ENCODE data around the gene PPARG.
"Not testable (repeated sequence)": the region's sequence is repeated elsewhere in the genome, so short reads cannot be mapped to it uniquely, and the experiment has no call there.

PPARG gene

GRCh38 chr3:12464181-12464580 is 175.3 kb downstream of the PPARG start:
- DNase-seq, result no peak

- DNase-seq, result no peak
Measured at GRCh38 chr3:12465151-12465835, 176.4 kb downstream of the PPARG start.

DNA sequence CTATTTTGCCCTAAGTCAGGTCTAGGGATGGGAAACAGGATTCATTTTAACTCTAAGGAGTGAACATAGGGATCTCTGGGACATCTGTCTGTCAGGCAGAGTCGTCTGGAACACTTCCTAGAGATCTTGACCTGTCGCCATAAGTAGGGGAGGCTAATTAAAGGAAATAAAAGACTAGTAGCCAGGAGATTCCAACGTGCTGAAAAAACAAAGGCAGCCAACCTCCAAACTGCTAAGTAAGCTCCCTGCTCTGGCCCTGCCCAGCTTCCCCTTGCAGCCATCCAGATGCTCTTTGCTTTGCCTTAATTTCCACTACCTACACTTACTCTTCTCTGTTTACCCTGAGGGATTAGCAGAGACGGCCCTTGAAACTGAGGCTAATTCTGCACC is 177.0 kb downstream of the PPARG start:
- no peak for DNase-seq

GRCh38 chr3:12467746-12468145 is 178.9 kb downstream of the PPARG start:
- no peak for DNase-seq

- DNase-seq, result no peak
Measured at GRCh38 chr3:12468276-12468675, 179.4 kb downstream of the PPARG start.

DNA sequence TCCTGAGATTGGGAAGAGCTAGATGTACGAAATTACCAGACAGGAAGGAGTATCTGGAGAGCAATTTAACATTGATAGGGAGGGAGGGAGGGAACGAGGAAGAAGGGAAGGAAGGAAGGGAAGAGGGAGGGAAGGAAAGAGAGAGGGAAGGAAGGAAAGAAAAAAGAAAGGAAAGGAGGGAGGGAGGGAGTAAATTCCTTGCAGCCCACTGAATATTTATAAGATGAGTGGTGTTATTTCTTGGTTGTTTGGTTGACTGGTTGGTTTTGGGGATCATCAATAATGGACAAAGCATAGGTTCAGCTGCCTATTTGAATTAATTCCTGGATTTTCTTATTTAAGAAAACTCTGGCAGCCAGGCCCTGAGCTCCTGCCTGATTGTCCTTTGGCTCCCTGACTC is 179.9 kb downstream of the PPARG start:
- DNase-seq, result no peak

- DNase-seq, result not testable (repeated sequence)
Measured at GRCh38 chr3:12469222-12469621, 180.4 kb downstream of the PPARG start.

DNA sequence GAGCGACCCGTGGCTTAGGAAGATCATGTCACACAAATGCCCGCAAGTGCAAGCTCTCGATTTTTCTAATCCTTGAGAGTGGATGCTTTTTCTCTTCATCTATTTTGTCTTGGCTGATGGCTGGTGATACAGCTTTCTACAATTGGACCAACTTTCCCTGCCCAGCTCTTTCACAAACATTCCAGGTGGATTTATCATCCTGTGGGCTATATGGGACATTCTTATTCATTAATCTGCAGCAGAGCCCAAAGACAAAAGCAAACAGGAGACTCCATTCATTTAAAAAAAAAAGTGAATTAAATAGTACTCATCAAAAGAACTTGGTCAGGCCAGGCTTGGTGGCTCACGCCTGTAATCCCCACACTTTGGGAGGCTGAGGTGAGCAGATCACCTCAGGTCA is 181.2 kb downstream of the PPARG start:
- peak; percentile 80 for DNase-seq

DNA sequence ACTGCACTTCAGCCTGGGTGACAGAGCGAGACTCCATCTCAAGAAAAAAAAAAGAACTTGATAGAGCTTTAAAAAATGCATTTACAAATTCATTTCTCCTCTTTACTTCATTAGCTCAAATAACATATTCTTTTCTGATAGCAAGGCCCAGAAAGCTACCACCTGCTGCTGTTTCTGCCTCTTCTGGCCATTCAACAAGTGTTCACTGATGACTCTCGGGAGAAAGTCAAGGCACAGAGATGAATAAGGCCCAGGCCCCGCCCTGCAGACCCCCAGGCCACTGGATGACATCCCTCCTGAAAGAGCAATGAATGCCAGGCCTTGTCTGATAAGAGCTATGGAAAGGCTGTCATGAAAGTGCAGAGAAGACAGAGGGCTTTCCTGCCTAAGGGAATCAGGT is 181.8 kb downstream of the PPARG start:
- no peak for DNase-seq

DNA sequence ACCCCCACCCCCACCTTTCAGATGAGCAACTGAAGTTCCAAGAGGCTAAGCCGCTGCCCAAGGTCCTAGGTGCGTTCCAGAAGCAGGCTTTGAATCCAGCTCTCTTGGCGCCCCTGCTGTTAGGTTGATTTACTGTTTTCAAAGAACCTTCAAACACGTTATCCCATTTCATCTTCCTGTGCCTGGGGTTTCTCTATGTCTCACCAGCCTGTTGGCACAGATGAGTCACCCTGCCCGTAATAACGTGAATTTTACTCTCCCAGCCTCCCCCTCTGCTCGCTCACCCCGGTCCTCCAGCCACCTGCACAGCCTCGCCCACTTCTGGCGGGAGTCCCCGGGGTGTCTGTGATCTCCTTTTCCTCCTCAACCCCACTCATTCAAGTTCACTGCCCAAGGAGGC is 182.4 kb downstream of the PPARG start:
- DNase-seq, result no peak

DNA sequence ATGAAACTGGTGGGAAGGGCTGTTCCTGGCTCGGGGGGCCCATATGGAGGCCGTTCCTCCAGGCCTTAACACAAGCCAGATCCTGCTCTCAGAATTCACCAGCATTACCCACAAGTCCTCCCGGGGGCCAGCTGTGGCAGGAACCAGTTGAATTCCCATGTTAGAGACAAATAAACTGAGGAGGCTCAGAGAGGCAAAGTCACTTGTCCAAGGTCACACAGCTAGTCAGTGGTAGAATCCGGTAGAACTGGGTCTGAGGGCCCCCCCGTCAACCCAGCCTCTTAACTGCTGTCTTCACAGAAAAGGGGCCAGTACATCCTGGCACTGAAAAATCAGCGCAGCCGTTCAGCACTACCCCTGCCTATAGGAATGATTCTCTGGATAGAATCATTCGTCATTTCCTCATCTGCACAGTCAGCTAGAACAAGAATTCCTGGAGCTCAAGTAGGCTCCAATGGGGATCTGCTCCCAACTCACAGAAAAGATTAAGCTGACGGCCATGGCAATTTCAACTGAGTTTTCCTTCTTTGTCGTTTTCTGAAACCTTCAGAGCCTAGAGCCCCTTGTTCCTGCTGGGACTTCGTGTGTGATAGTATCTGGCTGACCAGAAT is 183.2 kb downstream of the PPARG start:
- peak; percentile 32 for DNase-seq

- DNase-seq, result no peak
Measured at GRCh38 chr3:12472796-12473195, 183.9 kb downstream of the PPARG start.

GRCh38 chr3:12473511-12473910 is 184.6 kb downstream of the PPARG start:
- peak; percentile 57 for DNase-seq

DNA sequence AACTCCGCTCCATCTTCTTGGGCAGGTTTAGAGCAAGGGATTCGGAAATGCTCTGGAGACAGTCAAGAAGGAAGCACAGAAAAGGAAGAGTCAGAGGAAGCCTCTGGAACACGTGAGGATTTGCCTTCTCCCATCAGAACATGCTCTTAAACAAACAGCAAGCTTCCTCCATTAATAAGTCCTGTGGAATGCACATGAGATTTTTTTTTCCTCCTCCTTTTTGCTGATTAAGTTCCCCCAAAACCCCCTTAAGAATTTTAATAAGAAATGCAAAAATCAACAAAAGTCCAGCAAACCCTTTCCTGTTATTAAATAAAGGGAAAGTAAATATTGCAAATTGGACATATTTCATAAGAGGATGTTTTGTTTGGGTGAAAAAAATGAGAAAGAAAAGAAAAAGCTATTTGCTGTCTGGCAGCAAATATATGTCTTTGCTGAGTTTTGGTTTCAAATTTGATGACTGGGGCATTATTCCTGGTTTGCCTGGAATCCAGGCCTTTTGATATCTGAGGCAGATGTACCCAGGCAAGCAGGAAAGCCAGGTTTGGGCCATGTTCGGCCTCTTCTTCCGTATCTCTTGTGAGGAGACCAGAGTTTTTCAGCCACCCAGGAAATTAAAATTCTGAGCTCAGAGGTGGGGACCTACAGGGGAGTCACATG is 187.5 kb downstream of the PPARG start:
- DNase-seq, result peak; percentile 83

- DNase-seq, result no peak
Measured at GRCh38 chr3:12477256-12477655, 188.4 kb downstream of the PPARG start.

DNA sequence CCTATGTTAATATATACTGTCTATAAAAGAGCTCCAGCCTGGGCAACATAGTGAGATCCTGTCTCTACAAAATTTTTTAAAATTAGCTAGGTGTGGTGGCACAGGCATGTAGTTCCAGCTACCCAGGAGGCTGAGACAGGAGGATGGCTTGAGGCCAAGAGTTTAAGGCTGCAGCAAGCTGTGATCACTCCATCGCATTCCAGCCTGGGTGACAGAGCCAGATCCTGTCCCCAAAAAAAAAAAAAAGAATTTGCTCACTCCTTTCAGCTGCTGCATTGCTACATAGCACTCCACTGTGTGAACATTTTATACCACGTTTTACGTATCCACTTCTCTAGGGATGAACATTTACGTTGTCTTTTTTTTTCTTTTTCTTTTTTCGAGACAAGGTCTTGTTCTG is 189.5 kb downstream of the PPARG start:
- peak; percentile 52 for DNase-seq

DNA sequence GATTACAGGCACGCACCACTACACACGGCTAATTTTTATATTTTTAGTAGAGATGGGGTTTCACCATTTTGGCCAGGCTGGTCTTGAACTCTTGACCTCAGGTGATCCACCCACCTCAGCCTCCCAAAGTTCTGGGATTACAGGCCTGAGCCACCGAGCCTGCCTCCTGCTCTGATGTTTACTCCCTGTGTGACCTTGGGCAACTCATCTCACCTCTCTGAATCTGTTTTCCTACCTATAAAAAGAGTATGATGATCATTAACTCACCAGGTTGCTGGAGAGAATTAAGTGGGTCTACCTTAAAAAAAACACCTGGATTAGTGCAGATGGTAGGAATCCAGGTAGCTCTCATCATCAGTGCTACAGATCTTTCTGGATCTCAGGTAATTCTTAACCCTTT is 190.3 kb downstream of the PPARG start:
- DNase-seq, result not testable (repeated sequence)

DNA sequence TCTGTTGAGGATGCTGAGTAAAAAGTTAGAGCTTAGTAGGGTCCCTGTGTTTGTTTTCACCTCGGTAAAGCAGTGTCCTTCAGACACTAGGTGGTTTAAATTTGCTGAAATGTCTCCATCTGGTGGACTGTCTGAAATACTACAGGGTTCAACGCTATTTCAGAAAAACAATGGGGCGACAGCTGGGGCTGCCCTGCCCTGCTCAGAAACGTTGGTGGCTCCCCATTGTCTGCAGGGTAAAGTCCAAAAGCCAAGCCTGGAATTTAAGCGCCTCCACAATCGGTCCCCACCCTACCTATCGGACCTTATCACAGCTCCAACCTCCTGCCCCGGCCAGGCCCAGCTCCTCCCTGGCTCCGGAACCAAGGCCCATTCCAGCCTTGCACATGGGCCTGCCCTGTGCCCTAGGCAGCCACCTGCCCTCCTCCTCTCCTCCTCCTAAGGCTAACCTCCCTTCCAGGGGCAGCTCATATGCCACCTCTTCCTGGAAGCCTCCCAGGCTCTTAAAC is 191.1 kb downstream of the PPARG start:
- DNase-seq, result peak; percentile 52

GRCh38 chr3:12483410-12483809 is 194.5 kb downstream of the PPARG start:
- DNase-seq, result peak; percentile 22

DNA sequence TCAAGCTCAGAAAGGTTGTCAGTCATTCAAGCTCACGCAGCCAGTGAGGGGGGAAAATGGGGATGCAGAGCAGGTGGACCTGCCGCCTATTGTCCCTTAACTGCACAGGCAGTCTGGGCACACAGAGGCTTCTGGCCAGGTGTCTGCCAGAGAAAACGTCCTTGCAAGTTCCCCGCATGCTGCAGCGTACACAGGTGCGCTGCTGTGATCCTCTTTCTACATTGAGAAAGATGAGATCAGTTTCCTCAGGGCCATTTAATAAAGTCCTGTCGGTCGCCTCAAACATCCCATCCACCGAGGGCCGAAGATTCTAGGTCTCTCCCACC is 195.0 kb downstream of the PPARG start:
- DNase-seq, result no peak

All from fibroblast of skin of back (primary cell).